Uterus (tissue), 4 donors: Measurements from ENCODE around the gene HTT. TPM values are rescaled to one million over a fixed set of nuclear protein-coding genes. Genes with fewer than 3 reads are reported as not detected.
A peak's percentile ranks its signal among the peaks of the same experiment; 100 is the strongest.

Experiments
- DNase-seq, 2 donors: peaks; one replicate each; pipeline ENCODE4 v3.0.0-alpha.2; 2019 to 2020
- H3K27ac ChIP-seq, 2 donors: fragments of 200-600 bp; sonication (generic); 1 replicate in 1 of 2; 2 replicates in 1 of 2; pipeline ENCODE4 v1.5.1; 2016 to 2018
- H3K27me3 ChIP-seq, 2 donors: fragments of 200-600 bp; sonication (generic); one replicate each; pipeline ENCODE4 v1.5.1; 2018 to 2019; ENCODE audit warnings: control low read depth in 1 of 2
- H3K36me3 ChIP-seq, 2 donors: fragments of 200-600 bp; sonication (generic); one replicate each; pipeline ENCODE4 v1.5.1; 2019; ENCODE audit warnings: control low read depth in 1 of 2
- H3K4me1 ChIP-seq, 2 donors: fragments of 200-600 bp; sonication (generic); one replicate each; pipeline ENCODE4 v1.5.1; 2018 to 2019; ENCODE audit warnings: control low read depth in 1 of 2
- H3K4me3 ChIP-seq, 2 donors: fragments of 200-600 bp; sonication (generic); 1 replicate in 1 of 2; 2 replicates in 1 of 2; pipeline ENCODE4 v1.5.1; 2018 to 2019; ENCODE audit warnings: mild to moderate bottlenecking in 1 of 2
- H3K9me3 ChIP-seq, 2 donors: fragments of 200-600 bp; sonication (generic); one replicate each; pipeline ENCODE4 v1.5.1; 2019; ENCODE audit warnings: control low read depth in 1 of 2
- CTCF ChIP-seq, 4 experiments: fragments of 200-600 bp in 2 of 4; fragments of 450-650 bp in 2 of 4; sonication (generic) in 2 of 4; IDR thresholded peaks; one replicate each; pipeline ENCODE4 v1.5.1; 2016 to 2019; ENCODE audit warnings: antibody characterized with exemption in 4 of 4, mild to moderate bottlenecking in 2 of 4, moderate library complexity in 1 of 4
- POLR2A ChIP-seq, 2 donors: fragments of 450-650 bp; IDR thresholded peaks; one replicate each; pipeline ENCODE4 v1.6.1; 2016; ENCODE audit warnings: antibody characterized with exemption in 2 of 2, mild to moderate bottlenecking in 1 of 2, moderate library complexity in 1 of 2
- intact Hi-C: fragments of 100-400 bp; cut with DNase I; formaldehyde crosslinking; loops from one replicate; pipeline ENCODE4 v1.15.1; 2023; ENCODE audit warnings: low total_unique reads
- total RNA-seq, 4 donors: library from RNA; depleted of rRNA in 3 of 4; stranded (reverse); fragments of >200 nt in 3 of 4; gene quantifications; one replicate each; pipeline versions ENCODE4 v1.1.0 to v1.2.4, GENCODE V29; 2014 to 2023
- donor health status: DM: yes; HTN: yes; CAD: no.

The HTT gene
- total RNA-seq, 4 donors from 2014 or later, result 10.9 to 81.4 (median 49.8) TPM

GRCh38 chr4:3098346-3098745 lies 23.9 kb downstream of the HTT start:
- intact Hi-C loops, result no loop called here
- H3K36me3 ChIP-seq, result no peaks in the 10 kb centered on the region
- H3K27me3 ChIP-seq, result no peaks in the 10 kb centered on the region
- TF ChIP-seq CTCF (IDR thresholded peaks at IDR 0.05), result no peak
- TF ChIP-seq POLR2A (IDR thresholded peaks at IDR 0.05), result no peak
- H3K4me1 ChIP-seq, result no peaks in the 10 kb centered on the region
- no peak overlapping the region for H3K27ac ChIP-seq
- no peak overlapping the region for H3K4me3 ChIP-seq
- DNase-seq, result no peak
- H3K9me3 ChIP-seq, result no peaks in the 10 kb centered on the region

GRCh38 chr4:3106339-3107186 lies 32.1 kb downstream of the HTT start:
- peaks cover 0 to 6% of the 10 kb centered on the region in 2 donors for H3K4me1 ChIP-seq
- H3K27ac ChIP-seq, result peak overlapping the region; percentile 62 to 83
- DNase-seq, result peak; percentile 83 to 87
- TF ChIP-seq POLR2A (IDR thresholded peaks at IDR 0.05), result no peak
- TF ChIP-seq CTCF (IDR thresholded peaks at IDR 0.05), result peak; percentile 90 to 96 (median 92)
- no peaks in the 10 kb centered on the region for H3K36me3 ChIP-seq
- intact Hi-C loops, result no loop called here
- no peaks in the 10 kb centered on the region for H3K9me3 ChIP-seq
- H3K27me3 ChIP-seq, result no peaks in the 10 kb centered on the region
- no peak overlapping the region for H3K4me3 ChIP-seq

GRCh38 chr4:3107271-3107670 lies 32.8 kb downstream of the HTT start:
- Histone ChIP-seq H3K27ac (peak overlapping the region; percentile 62 to 83), H3K4me1 (peaks cover 0 to 6% of the 10 kb centered on the region in 2 donors)

DNA sequence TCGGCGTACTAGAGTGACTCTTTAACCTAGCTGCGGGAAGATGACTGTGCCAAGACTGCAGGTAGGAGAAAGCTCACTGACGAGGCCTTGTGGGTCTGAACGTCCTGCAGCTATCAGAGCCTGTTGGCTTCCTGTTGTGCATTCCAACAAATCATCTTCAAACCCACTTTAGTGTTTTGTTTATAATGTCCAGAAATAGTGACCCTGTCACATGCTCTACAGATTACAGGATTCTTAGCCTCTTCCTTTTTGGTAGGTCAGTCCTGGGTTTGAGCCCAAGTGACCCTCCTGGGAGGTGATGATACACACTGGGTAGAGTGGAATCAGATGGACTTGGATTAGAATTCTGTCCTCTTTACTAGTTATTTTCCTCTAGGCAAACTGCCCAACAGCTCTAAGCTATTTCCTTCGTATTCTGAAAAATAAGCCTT lies 33.2 kb downstream of the HTT start:
- H3K27ac ChIP-seq, result peak overlapping the region; percentile 62 to 83
- H3K4me1 ChIP-seq, result peaks cover 0 to 6% of the 10 kb centered on the region in 2 donors

More at GRCh38 chr4:3107271-3107670, 32.8 kb downstream of the HTT start:
- Histone ChIP-seq H3K36me3 (no peaks in the 10 kb centered on the region), H3K4me3 (no peak overlapping the region), H3K27me3 (no peaks in the 10 kb centered on the region), H3K9me3 (no peaks in the 10 kb centered on the region)
- no peak for DNase-seq
- intact Hi-C loops, result no loop called here
- TF ChIP-seq CTCF (IDR thresholded peaks at IDR 0.05), result no peak
- TF ChIP-seq POLR2A (IDR thresholded peaks at IDR 0.05), result no peak

More for the DNA sequence above, 33.2 kb downstream of the HTT start:
- intact Hi-C loops, result no loop called here
- no peak overlapping the region for H3K4me3 ChIP-seq
- no peaks in the 10 kb centered on the region for H3K36me3 ChIP-seq
- TF ChIP-seq POLR2A (IDR thresholded peaks at IDR 0.05) (no peak), CTCF (IDR thresholded peaks at IDR 0.05) (peak in 1 of 4 experiments; percentile 1)
- H3K27me3 ChIP-seq, result no peaks in the 10 kb centered on the region
- no peaks in the 10 kb centered on the region for H3K9me3 ChIP-seq
- no peak for DNase-seq
